Measurements from ENCODE around the gene MAN2B1. TPM values are rescaled to one million over a fixed set of nuclear protein-coding genes. Genes with fewer than 3 reads are reported as not detected.

MAN2B1 gene
- total RNA-seq, 6 donors from 2014 or later, result 56.8 to 299 (median 121) TPM

GRCh38 chr19:12711187-12711586 lies 44.6 kb upstream of the MAN2B1 start:
- 96% methylated on average over 17 of the region's 17 CpGs; no CpG with 5 or more reads in 1 of the 2 donors for WGBS, 2 donors
- H3K4me1 ChIP-seq, result no peaks in the 10 kb centered on the region
- no peaks in the 10 kb centered on the region for H3K9me3 ChIP-seq
- no peak overlapping the region for H3K27ac ChIP-seq
- no peak overlapping the region for H3K4me3 ChIP-seq
- no peaks in the 10 kb centered on the region for H3K27me3 ChIP-seq
- TF ChIP-seq EP300 (IDR thresholded peaks at IDR 0.05), result no peak
- no peak for TF ChIP-seq POLR2A (IDR thresholded peaks at IDR 0.05)
- TF ChIP-seq, protein P1, sequence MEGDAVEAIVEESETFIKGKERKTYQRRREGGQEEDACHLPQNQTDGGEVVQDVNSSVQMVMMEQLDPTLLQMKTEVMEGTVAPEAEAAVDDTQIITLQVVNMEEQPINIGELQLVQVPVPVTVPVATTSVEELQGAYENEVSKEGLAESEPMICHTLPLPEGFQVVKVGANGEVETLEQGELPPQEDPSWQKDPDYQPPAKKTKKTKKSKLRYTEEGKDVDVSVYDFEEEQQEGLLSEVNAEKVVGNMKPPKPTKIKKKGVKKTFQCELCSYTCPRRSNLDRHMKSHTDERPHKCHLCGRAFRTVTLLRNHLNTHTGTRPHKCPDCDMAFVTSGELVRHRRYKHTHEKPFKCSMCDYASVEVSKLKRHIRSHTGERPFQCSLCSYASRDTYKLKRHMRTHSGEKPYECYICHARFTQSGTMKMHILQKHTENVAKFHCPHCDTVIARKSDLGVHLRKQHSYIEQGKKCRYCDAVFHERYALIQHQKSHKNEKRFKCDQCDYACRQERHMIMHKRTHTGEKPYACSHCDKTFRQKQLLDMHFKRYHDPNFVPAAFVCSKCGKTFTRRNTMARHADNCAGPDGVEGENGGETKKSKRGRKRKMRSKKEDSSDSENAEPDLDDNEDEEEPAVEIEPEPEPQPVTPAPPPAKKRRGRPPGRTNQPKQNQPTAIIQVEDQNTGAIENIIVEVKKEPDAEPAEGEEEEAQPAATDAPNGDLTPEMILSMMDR (IDR thresholded peaks at IDR 0.05), result no peak
- TF ChIP-seq POLR2AphosphoS5 (IDR thresholded peaks at IDR 0.05), result no peak
- ATAC-seq (ENCODE audit: low FRiP score in 2 of 2), result no peak
- peaks cover 38 to 97% (median 79%) of the 10 kb centered on the region in 4 donors for H3K36me3 ChIP-seq
- DNase-seq, result no peak

GRCh38 chr19:12708641-12709040 lies 42.1 kb upstream of the MAN2B1 start:
- DNase-seq, result no peak
- TF ChIP-seq POLR2AphosphoS5 (IDR thresholded peaks at IDR 0.05), result no peak
- TF ChIP-seq, protein P1 (IDR thresholded peaks at IDR 0.05), result no peak
- no peak for TF ChIP-seq POLR2A (IDR thresholded peaks at IDR 0.05)
- TF ChIP-seq EP300 (IDR thresholded peaks at IDR 0.05), result no peak
- Histone ChIP-seq H3K4me3 (no peak overlapping the region), H3K27me3 (no peaks in the 10 kb centered on the region), H3K4me1 (no peaks in the 10 kb centered on the region), H3K9me3 (no peaks in the 10 kb centered on the region), H3K36me3 (peaks cover 50 to 97% (median 80%) of the 10 kb centered on the region in 4 donors), H3K27ac (no peak overlapping the region)
- ATAC-seq (ENCODE audit: low FRiP score in 2 of 2), result no peak
- 94 to 97% methylated on average over 8 of the region's 8 CpGs for WGBS, 2 donors

DNA sequence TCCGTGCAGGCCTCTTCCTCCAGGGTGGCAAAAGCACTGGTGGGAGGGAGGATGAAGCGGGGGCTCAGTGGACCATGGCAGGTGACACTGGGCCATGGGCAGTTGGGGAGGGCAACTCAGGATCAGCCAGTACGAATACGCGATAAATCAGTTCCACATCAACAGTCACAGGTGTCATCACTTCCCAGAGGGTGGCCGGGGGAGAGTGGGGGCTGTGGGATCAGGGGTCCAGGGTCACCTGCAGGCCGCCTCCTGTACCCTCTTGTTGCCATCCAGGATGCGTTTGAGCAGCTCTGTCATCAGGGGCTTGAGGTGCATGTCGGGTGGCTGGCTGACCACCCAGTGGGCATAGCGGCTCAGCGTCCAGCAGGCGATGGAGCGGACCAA lies 39.8 kb upstream of the MAN2B1 start:
- DNase-seq, result no peak
- Histone ChIP-seq H3K36me3 (peaks cover 55 to 100% (median 86%) of the 10 kb centered on the region in 4 donors), H3K4me3 (no peak overlapping the region), H3K27ac (no peak overlapping the region), H3K27me3 (no peaks in the 10 kb centered on the region), H3K9me3 (no peaks in the 10 kb centered on the region), H3K4me1 (no peaks in the 10 kb centered on the region)
- TF ChIP-seq, protein P1 (IDR thresholded peaks at IDR 0.05), result no peak
- TF ChIP-seq EP300 (IDR thresholded peaks at IDR 0.05), result no peak
- TF ChIP-seq POLR2AphosphoS5 (IDR thresholded peaks at IDR 0.05), result no peak
- TF ChIP-seq POLR2A (IDR thresholded peaks at IDR 0.05), result no peak
- no peak for ATAC-seq (ENCODE audit: low FRiP score in 2 of 2)
- WGBS, 2 donors, result 96 to 98% methylated on average over 13 of the region's 13 CpGs

- TF ChIP-seq EP300 (IDR thresholded peaks at IDR 0.05), result no peak
- no peak for TF ChIP-seq POLR2AphosphoS5 (IDR thresholded peaks at IDR 0.05)
- no peak for TF ChIP-seq POLR2A (IDR thresholded peaks at IDR 0.05)
- TF ChIP-seq, protein P1 (IDR thresholded peaks at IDR 0.05), result no peak
Observed at GRCh38 chr19:12705654-12706331, 39.3 kb upstream of the MAN2B1 start.

GRCh38 chr19:12705169-12705568 lies 38.6 kb upstream of the MAN2B1 start:
- ATAC-seq (ENCODE audit: low FRiP score in 2 of 2), result no peak

More at GRCh38 chr19:12705654-12706331, 39.3 kb upstream of the MAN2B1 start:
- Histone ChIP-seq H3K27ac (no peak overlapping the region), H3K27me3 (no peaks in the 10 kb centered on the region), H3K36me3 (peaks cover 55 to 100% (median 86%) of the 10 kb centered on the region in 4 donors), H3K9me3 (no peaks in the 10 kb centered on the region), H3K4me1 (no peaks in the 10 kb centered on the region), H3K4me3 (no peak overlapping the region)
- no peak for DNase-seq
- no peak for ATAC-seq (ENCODE audit: low FRiP score in 2 of 2)
- 95 to 96% methylated on average over 13 to 24 of the region's 29 CpGs for whole genome bisulfite sequencing, 2 donors

More at GRCh38 chr19:12705169-12705568, 38.6 kb upstream of the MAN2B1 start:
- Histone ChIP-seq H3K27ac (no peak overlapping the region), H3K4me3 (no peak overlapping the region), H3K36me3 (peaks cover 51 to 100% (median 86%) of the 10 kb centered on the region in 4 donors), H3K9me3 (no peaks in the 10 kb centered on the region), H3K4me1 (no peaks in the 10 kb centered on the region), H3K27me3 (no peaks in the 10 kb centered on the region)
- WGBS, 2 donors, result 94 to 100% methylated on average over 5 to 13 of the region's 13 CpGs
- no peak for DNase-seq
- TF ChIP-seq POLR2AphosphoS5 (IDR thresholded peaks at IDR 0.05), result no peak
